ENCODE measurements around the gene B4GALNT3.

- TF ChIP-seq CTCF (IDR thresholded peaks at IDR 0.05) = no peak
- no peak for TF ChIP-seq POLR2A (IDR thresholded peaks at IDR 0.05)
These were observed 140.0 kb downstream of the B4GALNT3 start for GRCh38 chr12:599756-600155.

All from tibial nerve (tissue), 3 donors.